ENCODE data around the gene GGACT. TPM values are rescaled to one million over a fixed set of nuclear protein-coding genes. Genes with fewer than 3 reads are reported as not detected.

GGACT gene
- polyA plus RNA-seq, 3 donors: 1.7 to 8.3 (median 6.5) TPM

GRCh38 chr13:100518394-100519062 lies 70.1 kb downstream of the GGACT start:
- WGBS (ENCODE audit: insufficient coverage): no CpG with 5 or more reads among the region's 8 CpGs
- no peak overlapping the region for H2AFZ ChIP-seq (ENCODE audit: insufficient read depth, low read depth, low read length, poor library complexity, severe bottlenecking)
- Mint-ChIP-seq H3K4me3 (no peak overlapping the region), H3K27ac (no peak overlapping the region), H3K36me3 (peaks cover 0 to 5% of the 10 kb centered on the region in 2 donors), H3K27me3 (ENCODE audit: low read depth in 3 of 3) (peaks cover 5 to 19% (median 14%) of the 10 kb centered on the region in 3 donors), H3K4me1 (peaks cover 30% of the 10 kb centered on the region), H3K9me3 (no peaks in the 10 kb centered on the region)
- DNase-seq: no peak
- H3K27me3 ChIP-seq (ENCODE audit: control insufficient read depth in 2 of 2, insufficient read depth in 2 of 2, low read length in 2 of 2): peaks cover 15 to 29% of the 10 kb centered on the region in 2 donors
- no peak for TF ChIP-seq CTCF (IDR thresholded peaks at IDR 0.05)
- H4K20me1 ChIP-seq (ENCODE audit: insufficient read depth, low read length): no peaks in the 10 kb centered on the region
- H3K27ac ChIP-seq (ENCODE audit: low read depth in 1 of 2, low read length in 2 of 2): no peak overlapping the region
- no peak overlapping the region for H3K4me2 ChIP-seq (replicated peaks; ENCODE audit: extremely low read depth, low read length, poor library complexity, severe bottlenecking)
- no peak overlapping the region for H3K9ac ChIP-seq (ENCODE audit: insufficient read depth, low read length, poor library complexity, severe bottlenecking)
- intact Hi-C loops (cut with micrococcal nuclease): loop anchor here in 1 of 2 donors (10.0 kb wide), 2 partner anchors 94 to 864 kb away; no protein-coding TSS in a partner anchor
- H3K4me3 ChIP-seq (replicated peaks in 1 of 3; ENCODE audit: low read depth in 2 of 3, low read length in 3 of 3): no peak overlapping the region
- H3K9me3 ChIP-seq (replicated peaks in 1 of 2; ENCODE audit: control insufficient read depth in 1 of 2, insufficient read depth in 1 of 2, low read length in 2 of 2): no peaks in the 10 kb centered on the region
- no peaks in the 10 kb centered on the region for H3K36me3 ChIP-seq (replicated peaks in 1 of 2; ENCODE audit: control insufficient read depth in 1 of 2, insufficient read depth in 2 of 2, low read length in 2 of 2)
- no peaks in the 10 kb centered on the region for H3K79me2 ChIP-seq (ENCODE audit: insufficient read depth, low read length)
- H3K4me1 ChIP-seq (ENCODE audit: control insufficient read depth in 1 of 2, insufficient read depth in 2 of 2, low read length in 2 of 2): peaks cover 2 to 9% of the 10 kb centered on the region in 2 donors

- 51% methylated on average over 6 of the region's 13 CpGs for WGBS (ENCODE audit: insufficient coverage)
- H3K4me3 Mint-ChIP-seq: peak overlapping the region in 1 of 2 donors; percentile 51
- intact Hi-C loops (cut with micrococcal nuclease): loop anchor here in 1 of 2 donors (10.0 kb wide), 2 partner anchors 93 to 863 kb away; no protein-coding TSS in a partner anchor
Measured at GRCh38 chr13:100517728-100518127, 70.9 kb downstream of the GGACT start.

More at GRCh38 chr13:100517728-100518127, 70.9 kb downstream of the GGACT start:
- Histone ChIP-seq H2AFZ (ENCODE audit: insufficient read depth, low read depth, low read length, poor library complexity, severe bottlenecking) (peak overlapping the region; percentile 5), H3K79me2 (ENCODE audit: insufficient read depth, low read length) (no peaks in the 10 kb centered on the region), H3K4me1 (ENCODE audit: control insufficient read depth in 1 of 2, insufficient read depth in 2 of 2, low read length in 2 of 2) (peaks cover 2 to 9% of the 10 kb centered on the region in 2 donors), H3K9ac (ENCODE audit: insufficient read depth, low read length, poor library complexity, severe bottlenecking) (no peak overlapping the region), H3K36me3 (replicated peaks in 1 of 2; ENCODE audit: control insufficient read depth in 1 of 2, insufficient read depth in 2 of 2, low read length in 2 of 2) (no peaks in the 10 kb centered on the region), H4K20me1 (ENCODE audit: insufficient read depth, low read length) (no peaks in the 10 kb centered on the region), H3K9me3 (replicated peaks in 1 of 2; ENCODE audit: control insufficient read depth in 1 of 2, insufficient read depth in 1 of 2, low read length in 2 of 2) (no peaks in the 10 kb centered on the region), H3K4me3 (replicated peaks in 1 of 3; ENCODE audit: low read depth in 2 of 3, low read length in 3 of 3) (peak overlapping the region in 1 of 3 experiments; percentile 29), H3K27me3 (ENCODE audit: control insufficient read depth in 2 of 2, insufficient read depth in 2 of 2, low read length in 2 of 2) (peaks cover 15 to 27% of the 10 kb centered on the region in 2 donors), H3K4me2 (replicated peaks; ENCODE audit: extremely low read depth, low read length, poor library complexity, severe bottlenecking) (peak overlapping the region; percentile 4), H3K27ac (ENCODE audit: low read depth in 1 of 2, low read length in 2 of 2) (no peak overlapping the region)
- H3K27me3 Mint-ChIP-seq (ENCODE audit: low read depth in 3 of 3): peaks cover 5 to 19% (median 17%) of the 10 kb centered on the region in 3 donors
- TF ChIP-seq CTCF (IDR thresholded peaks at IDR 0.05): no peak
- peaks cover 30% of the 10 kb centered on the region for H3K4me1 Mint-ChIP-seq
- no peak for DNase-seq
- H3K27ac Mint-ChIP-seq: no peak overlapping the region
- H3K36me3 Mint-ChIP-seq: peaks cover 0 to 5% of the 10 kb centered on the region in 2 donors
- H3K9me3 Mint-ChIP-seq: no peaks in the 10 kb centered on the region

All from CD14-positive monocyte (primary cell).